HK-2 (cell line): ENCODE measurements around the gene RPL19.
"Not testable (repeated sequence)": the region's sequence is repeated elsewhere in the genome, so short reads cannot be mapped to it uniquely, and the experiment has no call there.

Experiments
- DNase-seq: peaks from one replicate; pipeline ENCODE4 v3.0.0-alpha.2; 2018; ENCODE audit not compliant: unreplicated experiment

The RPL19 gene

DNA sequence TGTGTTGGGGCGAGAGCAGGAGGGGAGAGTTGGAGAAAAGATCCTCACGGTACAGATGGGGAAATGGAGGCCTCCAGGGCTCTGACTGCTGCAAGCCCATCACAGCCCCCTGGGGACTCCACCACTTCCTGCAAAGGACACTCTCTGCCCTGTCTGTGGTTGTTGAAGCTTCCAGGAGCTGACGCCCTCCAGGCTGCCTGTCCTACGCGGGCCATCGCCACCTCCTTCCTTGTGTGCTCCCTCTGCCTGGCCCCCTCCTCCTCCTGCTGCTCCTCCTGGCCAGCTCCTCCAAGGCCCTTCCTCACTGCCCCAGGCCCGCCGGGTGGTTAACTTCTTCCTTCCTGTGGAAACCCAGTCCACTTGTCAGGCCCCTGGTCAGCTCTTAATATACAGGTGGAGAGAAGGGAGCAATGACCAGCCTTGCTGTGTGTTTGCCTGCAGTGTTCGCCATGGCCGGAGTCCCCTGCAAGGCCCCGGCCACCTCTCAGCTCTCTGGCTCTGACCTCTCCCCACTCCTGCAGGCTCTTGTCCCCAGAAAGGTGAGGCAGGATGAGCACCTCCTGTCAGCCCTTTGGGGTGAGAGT, 44.0 kb downstream of the RPL19 start:
- DNase-seq: no peak

DNA sequence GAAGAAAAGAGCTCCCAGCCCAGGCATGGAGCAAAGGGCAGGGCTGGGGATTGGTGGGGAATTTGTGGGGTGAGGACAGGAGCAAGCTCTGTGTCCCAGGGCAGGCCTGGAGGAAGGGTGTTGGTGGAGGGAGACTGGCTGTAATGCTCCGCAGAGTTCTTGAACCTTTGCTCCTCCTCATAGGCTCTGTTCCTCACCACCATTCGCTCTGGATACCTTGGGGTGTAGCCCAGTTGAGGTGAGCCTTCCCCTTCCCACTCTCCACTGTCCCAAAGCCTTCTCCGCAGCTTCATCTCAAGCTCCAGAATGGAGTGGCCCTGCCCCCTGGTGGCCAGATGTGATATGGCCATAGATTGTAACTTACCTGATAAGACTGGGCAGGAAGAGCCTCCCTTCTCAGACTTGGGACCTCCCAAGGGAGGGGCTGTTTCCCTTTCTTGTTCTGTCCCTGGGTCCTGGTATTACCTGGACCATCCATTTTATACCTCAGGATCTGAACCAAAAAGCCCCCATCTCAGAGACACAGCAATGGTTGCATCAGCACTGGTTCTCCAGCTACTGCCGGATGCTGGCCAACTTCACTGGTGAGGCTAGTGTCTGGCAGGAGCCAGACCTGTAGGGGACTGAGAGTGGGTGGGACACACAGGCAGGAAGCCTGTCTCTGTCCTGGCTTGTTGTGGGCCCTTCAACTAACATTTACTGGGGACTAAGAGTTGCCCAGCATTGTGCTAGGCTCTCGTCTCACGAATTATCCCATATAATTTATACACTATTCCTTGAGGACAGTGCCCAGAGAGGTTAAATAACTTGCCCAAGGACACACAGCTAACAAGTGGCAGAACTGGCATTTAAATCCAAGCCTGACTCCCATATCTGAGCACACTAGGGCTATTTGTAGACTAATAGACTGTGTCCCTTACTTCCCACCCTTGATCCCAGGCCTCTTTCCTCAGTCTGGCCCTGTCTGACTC, 44.8 kb downstream of the RPL19 start:
- peak; percentile 80 for DNase-seq

DNA sequence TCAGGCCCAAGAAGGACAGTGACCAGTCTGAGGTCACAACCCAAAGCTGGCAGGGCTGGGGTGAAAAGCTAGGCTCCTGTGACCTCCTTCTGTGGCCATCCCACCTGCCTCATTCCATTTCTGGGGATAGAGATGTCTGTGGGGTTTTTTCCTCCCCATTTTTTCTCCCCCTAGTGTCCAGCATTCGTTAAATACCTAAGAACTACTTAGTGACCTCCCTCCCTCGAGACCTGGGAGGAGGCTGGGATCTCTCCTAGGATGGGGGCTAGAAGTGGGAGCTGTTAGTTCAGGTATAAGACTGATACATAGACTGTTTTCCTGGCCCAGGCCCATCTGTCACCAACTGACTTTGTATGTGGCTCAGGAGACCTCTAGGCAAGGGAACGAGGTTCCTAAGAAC, 46.2 kb downstream of the RPL19 start:
- no peak for DNase-seq

DNA sequence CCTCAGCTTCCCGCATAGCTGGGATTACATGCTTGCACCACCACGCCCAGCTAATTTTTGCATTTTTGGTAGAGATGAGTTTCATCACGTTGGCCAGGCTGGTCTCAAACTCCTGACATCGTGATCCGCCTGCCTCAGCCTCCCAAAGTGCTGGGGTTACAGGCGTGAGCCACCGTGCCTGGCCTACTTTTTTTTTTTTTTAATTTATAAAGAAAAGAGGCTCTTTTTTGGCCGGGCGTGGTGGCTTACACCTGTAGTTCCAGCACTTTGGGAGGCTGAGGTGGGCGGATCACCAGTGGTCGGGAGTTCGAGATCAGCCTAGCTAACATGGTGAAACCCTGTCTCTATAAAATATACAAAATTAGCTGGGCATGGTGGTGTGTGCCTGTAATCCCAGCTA, 50.0 kb downstream of the RPL19 start:
- not testable (repeated sequence) for DNase-seq

DNA sequence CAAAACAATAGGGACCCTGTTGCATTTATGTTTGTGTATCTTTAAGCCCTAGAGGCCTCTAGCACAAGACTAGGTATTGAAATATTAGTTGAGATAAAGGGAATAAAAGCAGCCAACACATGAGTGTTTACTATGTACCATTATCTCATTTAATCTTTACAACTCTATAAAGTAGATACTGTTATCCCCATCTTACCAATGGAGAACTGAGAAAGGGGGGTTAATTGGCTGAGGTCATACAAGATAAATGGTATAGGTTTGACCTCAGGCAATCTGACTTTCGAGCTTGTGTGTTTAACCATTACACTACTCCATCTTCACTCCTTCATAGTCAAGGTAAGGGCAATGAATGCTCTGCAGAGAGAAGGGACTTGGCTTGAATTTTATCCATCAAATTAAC, 51.9 kb downstream of the RPL19 start:
- no peak for DNase-seq

DNA sequence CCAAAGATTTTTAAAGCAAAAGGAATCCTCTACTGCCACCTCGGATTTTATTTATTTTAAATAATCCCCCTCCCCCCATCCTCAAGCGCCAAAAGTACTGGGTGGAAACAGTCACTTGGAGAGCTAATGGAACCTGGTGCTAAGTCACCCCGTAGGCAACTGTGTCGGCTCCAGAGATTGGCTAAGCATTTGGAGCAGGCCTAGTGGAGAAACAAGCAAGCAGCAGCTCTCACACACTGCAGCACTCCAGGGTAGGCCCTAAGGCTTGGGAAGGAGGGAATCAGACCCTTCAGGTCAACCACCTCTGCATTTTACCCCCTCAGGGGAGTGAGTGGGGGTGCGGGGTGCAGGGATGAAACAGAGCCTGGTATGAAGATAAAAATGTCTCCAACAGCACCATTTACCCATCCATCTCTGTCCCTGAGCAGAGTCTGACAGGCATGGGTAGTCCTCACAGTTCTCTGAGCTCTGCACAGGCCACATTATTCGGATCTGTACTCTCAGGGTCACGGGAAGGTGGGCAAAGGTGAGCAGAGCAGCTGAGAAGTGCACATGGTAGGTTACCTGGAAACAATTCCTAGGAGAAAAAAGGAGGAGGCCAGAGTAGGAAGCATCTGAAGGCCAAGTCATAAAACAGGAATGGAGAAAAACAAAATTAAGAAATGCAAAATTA, 52.8 kb downstream of the RPL19 start:
- no peak for DNase-seq
